Adrenal gland (tissue), 5 donors: ENCODE data around the gene EPO.

Source experiments
- CTCF ChIP-seq, 6 experiments: fragments of 450-650 bp in 4 of 6; fragments of 200-600 bp in 2 of 6; sonication (generic) in 1 of 6; IDR thresholded peaks; 1 replicate in 5 of 6; 2 replicates in 1 of 6; pipeline versions ENCODE4 v1.5.1 to v1.8.0; 2016 to 2021; ENCODE audit warnings: antibody characterized with exemption in 6 of 6, mild to moderate bottlenecking in 2 of 6, moderate library complexity in 1 of 6
- POLR2A ChIP-seq, 2 donors: fragments of 450-650 bp; IDR thresholded peaks; one replicate each; pipeline ENCODE4 v1.6.1; 2017; ENCODE audit warnings: antibody characterized with exemption in 2 of 2, mild to moderate bottlenecking in 2 of 2, moderate library complexity in 1 of 2
- donor health status: DM: no; HTN: no; CAD: no.

DNA sequence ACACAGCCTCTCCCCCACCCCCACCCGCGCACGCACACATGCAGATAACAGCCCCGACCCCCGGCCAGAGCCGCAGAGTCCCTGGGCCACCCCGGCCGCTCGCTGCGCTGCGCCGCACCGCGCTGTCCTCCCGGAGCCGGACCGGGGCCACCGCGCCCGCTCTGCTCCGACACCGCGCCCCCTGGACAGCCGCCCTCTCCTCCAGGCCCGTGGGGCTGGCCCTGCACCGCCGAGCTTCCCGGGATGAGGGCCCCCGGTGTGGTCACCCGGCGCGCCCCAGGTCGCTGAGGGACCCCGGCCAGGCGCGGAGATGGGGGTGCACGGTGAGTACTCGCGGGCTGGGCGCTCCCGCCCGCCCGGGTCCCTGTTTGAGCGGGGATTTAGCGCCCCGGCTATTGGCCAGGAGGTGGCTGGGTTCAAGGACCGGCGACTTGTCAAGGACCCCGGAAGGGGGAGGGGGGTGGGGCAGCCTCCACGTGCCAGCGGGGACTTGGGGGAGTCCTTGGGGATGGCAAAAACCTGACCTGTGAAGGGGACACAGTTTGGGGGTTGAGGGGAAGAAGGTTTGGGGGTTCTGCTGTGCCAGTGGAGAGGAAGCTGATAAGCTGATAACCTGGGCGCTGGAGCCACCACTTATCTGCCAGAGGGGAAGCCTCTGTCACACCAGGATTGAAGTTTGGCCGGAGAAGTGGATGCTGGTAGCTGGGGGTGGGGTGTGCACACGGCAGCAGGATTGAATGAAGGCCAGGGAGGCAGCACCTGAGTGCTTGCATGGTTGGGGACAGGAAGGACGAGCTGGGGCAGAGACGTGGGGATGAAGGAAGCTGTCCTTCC lies 620 bp downstream of the EPO start:
- TF ChIP-seq POLR2A (IDR thresholded peaks at IDR 0.05), result no peak
- TF ChIP-seq CTCF (IDR thresholded peaks at IDR 0.05), result no peak
